ACC112 (cell line): ENCODE data around the gene AUTS2.

Experiments
- H2AFZ ChIP-seq: fragments of 200-600 bp; sonication (generic); one replicate; pipeline ENCODE4 v1.6.0; 2017; ENCODE audit warnings: antibody characterized with exemption, low read length; ENCODE audit not compliant: unreplicated experiment
- H3K27ac ChIP-seq: fragments of 200-600 bp; sonication (generic); 2 replicates; pipeline ENCODE4 v1.5.1; 2014; ENCODE audit warnings: low read depth, mild to moderate bottlenecking, antibody characterized with exemption, low read length, moderate library complexity
- H3K27me3 ChIP-seq: fragments of 200-600 bp; sonication (generic); 2 replicates; pipeline ENCODE4 v1.6.1; 2014; ENCODE audit warnings: mild to moderate bottlenecking, antibody characterized with exemption, low read length, moderate library complexity, mixed read lengths; ENCODE audit not compliant: insufficient read depth
- H3K36me3 ChIP-seq: fragments of 200-600 bp; sonication (generic); 2 replicates; pipeline ENCODE4 v1.6.1; 2016; ENCODE audit warnings: mild to moderate bottlenecking, antibody characterized with exemption, low read length, moderate library complexity, mixed read lengths; ENCODE audit not compliant: insufficient read depth
- H3K4me1 ChIP-seq: fragments of 200-600 bp; sonication (generic); one replicate; pipeline ENCODE4 v1.6.1; 2016; ENCODE audit warnings: low read length, mixed read lengths; ENCODE audit not compliant: insufficient read depth, unreplicated experiment, control insufficient read depth
- H3K4me3 ChIP-seq: fragments of 200-600 bp; sonication (generic); 2 replicates; pipeline ENCODE4 v1.5.1; 2014; ENCODE audit warnings: mild to moderate bottlenecking, low read depth, low read length
- H3K79me2 ChIP-seq: fragments of 200-600 bp; sonication (generic); one replicate; pipeline ENCODE4 v1.6.0; 2016; ENCODE audit warnings: low read length; ENCODE audit not compliant: control insufficient read depth, unreplicated experiment, insufficient read depth

The AUTS2 gene

GRCh38 chr7:70457883-70458680, 859.8 kb downstream of the AUTS2 start:
- Histone ChIP-seq H3K36me3 (no peaks in the 10 kb centered on the region), H3K27me3 (no peaks in the 10 kb centered on the region), H3K4me3 (no peak overlapping the region), H2AFZ (no peak overlapping the region), H3K79me2 (no peaks in the 10 kb centered on the region), H3K4me1 (no peaks in the 10 kb centered on the region), H3K27ac (no peak overlapping the region)

DNA sequence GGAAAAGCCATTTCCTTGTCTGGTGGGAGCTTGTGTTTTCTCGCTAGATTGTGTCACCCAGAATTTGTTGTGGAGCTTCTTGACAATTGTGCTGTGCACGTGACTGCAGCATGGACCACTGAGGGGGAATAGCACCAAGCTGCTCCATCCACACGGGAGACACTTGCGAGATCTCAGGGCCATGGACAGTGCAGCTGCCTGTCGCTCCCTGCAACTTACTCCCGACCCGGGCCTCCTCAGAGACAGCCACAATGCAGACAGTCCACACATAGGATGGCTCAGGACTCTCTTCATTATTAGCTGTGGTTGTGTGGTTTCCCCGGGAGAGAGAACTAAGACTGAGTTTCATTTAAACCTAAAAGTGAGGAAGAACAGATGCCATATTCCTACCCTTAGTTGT, 860.5 kb downstream of the AUTS2 start:
- Histone ChIP-seq H3K27me3 (no peaks in the 10 kb centered on the region), H3K36me3 (no peaks in the 10 kb centered on the region), H3K4me1 (no peaks in the 10 kb centered on the region), H3K27ac (no peak overlapping the region), H2AFZ (no peak overlapping the region), H3K4me3 (no peak overlapping the region), H3K79me2 (no peaks in the 10 kb centered on the region)

DNA sequence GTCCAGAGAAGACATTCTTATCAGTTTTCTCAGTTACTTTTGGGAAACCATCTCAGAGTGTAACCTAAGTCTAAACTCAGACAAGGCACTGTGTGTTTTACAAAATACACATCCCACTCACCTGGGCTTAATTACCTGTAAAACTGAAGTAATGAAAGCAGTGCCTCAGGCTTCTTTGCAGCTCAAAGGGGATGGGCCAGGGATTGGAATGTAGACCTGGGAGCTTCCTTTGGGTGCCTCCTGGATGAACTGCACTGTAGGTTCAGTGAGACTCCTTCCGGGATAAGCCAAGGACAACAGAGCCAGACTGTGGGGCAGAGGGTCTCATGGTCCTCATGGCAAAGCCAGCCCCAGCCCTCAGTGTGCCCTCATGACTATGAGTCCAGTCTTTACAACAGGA, 861.3 kb downstream of the AUTS2 start:
- no peak overlapping the region for H2AFZ ChIP-seq
- H3K36me3 ChIP-seq = no peaks in the 10 kb centered on the region
- no peak overlapping the region for H3K4me3 ChIP-seq
- H3K79me2 ChIP-seq = no peaks in the 10 kb centered on the region
- H3K27me3 ChIP-seq = no peaks in the 10 kb centered on the region
- no peaks in the 10 kb centered on the region for H3K4me1 ChIP-seq
- H3K27ac ChIP-seq = no peak overlapping the region

- no peaks in the 10 kb centered on the region for H3K4me1 ChIP-seq
- H2AFZ ChIP-seq = no peak overlapping the region
- H3K27me3 ChIP-seq = no peaks in the 10 kb centered on the region
- no peaks in the 10 kb centered on the region for H3K36me3 ChIP-seq
- no peak overlapping the region for H3K27ac ChIP-seq
- no peak overlapping the region for H3K4me3 ChIP-seq
- no peaks in the 10 kb centered on the region for H3K79me2 ChIP-seq
Observed at GRCh38 chr7:70460071-70460470, 861.8 kb downstream of the AUTS2 start.

DNA sequence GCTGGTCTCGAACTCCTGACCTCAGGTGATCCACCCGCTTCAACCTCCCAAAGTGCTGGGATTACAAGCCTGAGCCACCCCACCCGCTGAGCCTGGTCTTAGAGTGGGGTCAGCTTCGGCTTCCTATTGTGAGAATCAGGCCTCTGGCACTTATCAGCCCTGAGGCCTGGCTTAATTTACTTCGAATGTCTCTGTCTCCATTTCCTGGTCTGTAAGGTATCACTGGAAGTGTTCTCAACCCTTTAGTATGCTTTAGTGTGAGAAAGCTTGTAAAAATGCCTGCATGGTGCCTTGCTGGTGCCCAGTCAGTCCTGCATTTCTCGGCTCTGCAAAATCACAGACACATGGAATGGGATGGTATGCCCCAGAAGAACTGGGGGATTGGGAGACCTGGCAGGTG, 862.3 kb downstream of the AUTS2 start:
- Histone ChIP-seq H3K4me3 (no peak overlapping the region), H3K79me2 (no peaks in the 10 kb centered on the region), H2AFZ (no peak overlapping the region), H3K4me1 (no peaks in the 10 kb centered on the region), H3K27ac (no peak overlapping the region), H3K36me3 (no peaks in the 10 kb centered on the region), H3K27me3 (no peaks in the 10 kb centered on the region)

GRCh38 chr7:70463352-70463938, 865.2 kb downstream of the AUTS2 start:
- Histone ChIP-seq H3K36me3 (no peaks in the 10 kb centered on the region), H3K27me3 (no peaks in the 10 kb centered on the region), H3K4me3 (no peak overlapping the region), H3K4me1 (no peaks in the 10 kb centered on the region), H3K79me2 (no peaks in the 10 kb centered on the region), H2AFZ (no peak overlapping the region), H3K27ac (no peak overlapping the region)

DNA sequence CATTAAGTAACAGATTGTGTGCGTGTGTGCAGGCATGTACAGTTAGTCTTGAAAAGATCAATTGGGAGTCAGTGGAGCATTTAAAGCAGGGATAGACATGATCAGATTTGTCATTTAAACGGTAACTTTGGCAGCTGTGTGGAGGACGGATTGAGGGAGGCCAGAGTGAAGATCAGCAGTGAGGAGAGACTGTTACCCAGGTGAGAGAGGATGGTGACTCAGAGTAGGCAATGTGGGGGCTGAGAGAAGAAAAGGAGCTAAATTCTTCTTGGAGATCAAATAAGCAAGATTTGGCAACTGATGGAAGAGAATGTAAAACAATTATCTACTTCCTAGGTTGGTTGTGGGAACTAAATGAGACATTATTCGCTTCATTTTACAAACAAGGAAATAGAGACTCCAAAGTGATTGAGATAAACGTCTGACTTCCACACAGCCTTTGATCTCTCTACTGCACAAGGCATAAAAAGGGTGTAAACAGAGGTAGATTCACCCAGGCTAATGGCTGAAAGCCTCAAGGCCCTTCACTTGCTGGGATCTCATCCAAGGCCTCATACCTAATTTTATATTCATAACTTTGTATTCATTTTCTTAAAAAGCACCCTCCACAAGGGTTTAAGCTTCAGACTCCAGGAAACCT, 868.6 kb downstream of the AUTS2 start:
- Histone ChIP-seq H3K4me3 (no peak overlapping the region), H3K4me1 (no peaks in the 10 kb centered on the region), H3K36me3 (no peaks in the 10 kb centered on the region), H2AFZ (no peak overlapping the region), H3K27me3 (no peaks in the 10 kb centered on the region), H3K79me2 (no peaks in the 10 kb centered on the region), H3K27ac (no peak overlapping the region)

GRCh38 chr7:70470746-70471145, 872.5 kb downstream of the AUTS2 start:
- H3K27me3 ChIP-seq = no peaks in the 10 kb centered on the region
- no peaks in the 10 kb centered on the region for H3K4me1 ChIP-seq
- no peak overlapping the region for H2AFZ ChIP-seq
- H3K27ac ChIP-seq = no peak overlapping the region
- no peak overlapping the region for H3K4me3 ChIP-seq
- H3K36me3 ChIP-seq = no peaks in the 10 kb centered on the region
- H3K79me2 ChIP-seq = no peaks in the 10 kb centered on the region

GRCh38 chr7:70472601-70473237, 874.4 kb downstream of the AUTS2 start:
- H3K27ac ChIP-seq = no peak overlapping the region
- H3K4me3 ChIP-seq = no peak overlapping the region

GRCh38 chr7:70474639-70475234, 876.5 kb downstream of the AUTS2 start:
- H3K79me2 ChIP-seq = no peaks in the 10 kb centered on the region

More at GRCh38 chr7:70472601-70473237, 874.4 kb downstream of the AUTS2 start:
- H3K27me3 ChIP-seq = no peaks in the 10 kb centered on the region
- H3K4me1 ChIP-seq = no peaks in the 10 kb centered on the region
- H2AFZ ChIP-seq = no peak overlapping the region
- H3K36me3 ChIP-seq = no peaks in the 10 kb centered on the region
- H3K79me2 ChIP-seq = no peaks in the 10 kb centered on the region

More at GRCh38 chr7:70474639-70475234, 876.5 kb downstream of the AUTS2 start:
- Histone ChIP-seq H3K4me1 (no peaks in the 10 kb centered on the region), H2AFZ (no peak overlapping the region), H3K27me3 (no peaks in the 10 kb centered on the region), H3K36me3 (no peaks in the 10 kb centered on the region), H3K4me3 (no peak overlapping the region), H3K27ac (no peak overlapping the region)
